ENCODE data around the gene MROH8.
"Not testable (repeated sequence)": the region's sequence is repeated elsewhere in the genome, so short reads cannot be mapped to it uniquely, and the experiment has no call there.

Gene MROH8

DNA sequence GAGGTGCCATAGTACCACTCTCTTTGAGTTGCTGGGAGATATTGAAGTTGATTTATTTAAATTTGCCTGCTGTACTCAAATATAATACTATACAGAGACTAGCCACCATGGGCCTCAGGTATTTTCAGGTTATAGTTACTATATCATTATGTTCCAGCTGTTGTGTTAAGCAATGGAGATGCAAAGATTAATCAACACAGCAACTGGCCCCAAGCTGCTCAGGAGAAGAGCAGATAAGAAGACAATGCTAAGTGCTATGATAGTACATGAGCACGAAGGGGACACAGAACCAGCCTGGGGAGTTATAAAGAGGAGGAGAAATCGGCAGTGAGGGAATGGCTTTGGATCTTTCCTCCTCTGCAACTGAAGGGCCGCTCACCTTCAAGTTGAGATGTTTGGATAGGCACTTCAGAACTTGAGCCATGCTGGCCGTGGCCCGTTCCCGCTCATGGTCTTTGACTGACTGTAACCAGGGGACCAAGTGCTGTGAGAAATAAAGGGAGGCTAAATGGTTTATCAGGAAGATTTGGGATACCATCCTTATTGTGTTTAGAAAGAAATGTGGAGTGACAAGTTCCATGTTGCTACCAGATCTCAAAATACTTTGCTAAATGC, 24.6 kb downstream of the MROH8 start:
- no peak for DNase-seq (ENCODE audit: low read depth)

DNA sequence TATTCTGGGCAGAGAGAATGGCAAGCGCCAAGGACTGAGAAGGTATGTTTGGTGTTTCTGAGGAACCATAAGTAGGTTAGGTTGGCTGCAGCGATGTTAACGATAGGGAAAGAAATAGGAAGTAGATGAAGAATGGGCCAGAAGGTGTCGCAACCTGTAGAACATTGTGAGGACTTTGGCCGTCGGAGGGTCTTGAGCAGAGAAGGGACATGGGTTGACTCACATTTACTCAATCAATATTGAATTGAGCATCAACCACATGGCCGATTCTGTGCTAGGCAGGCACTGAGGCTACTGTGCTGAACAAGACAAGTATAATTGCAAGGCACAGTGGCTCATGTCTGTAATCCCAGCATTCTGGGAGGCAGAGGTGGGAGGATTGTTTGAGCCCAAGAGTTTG, 27.1 kb downstream of the MROH8 start:
- no peak for DNase-seq (ENCODE audit: low read depth)

DNA sequence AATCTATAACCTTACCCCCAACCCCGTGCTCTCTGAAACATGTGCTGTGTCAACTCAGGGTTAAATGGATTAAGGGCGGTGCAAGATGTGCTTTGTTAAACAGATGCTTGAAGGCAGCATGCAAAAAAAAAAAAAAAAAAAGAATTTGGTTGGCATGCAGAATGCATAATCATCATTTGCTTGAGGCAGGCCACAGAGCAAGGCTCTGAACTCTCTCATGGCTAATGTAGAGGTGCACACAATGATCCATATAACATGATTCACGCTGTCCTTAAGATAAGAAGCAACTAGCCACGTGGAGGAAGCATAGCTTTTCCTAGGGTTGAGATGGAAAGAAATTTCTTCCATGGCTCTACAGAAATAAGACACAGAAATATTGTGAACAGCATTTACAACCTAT, 27.8 kb downstream of the MROH8 start:
- DNase-seq (ENCODE audit: low read depth): no peak

DNA sequence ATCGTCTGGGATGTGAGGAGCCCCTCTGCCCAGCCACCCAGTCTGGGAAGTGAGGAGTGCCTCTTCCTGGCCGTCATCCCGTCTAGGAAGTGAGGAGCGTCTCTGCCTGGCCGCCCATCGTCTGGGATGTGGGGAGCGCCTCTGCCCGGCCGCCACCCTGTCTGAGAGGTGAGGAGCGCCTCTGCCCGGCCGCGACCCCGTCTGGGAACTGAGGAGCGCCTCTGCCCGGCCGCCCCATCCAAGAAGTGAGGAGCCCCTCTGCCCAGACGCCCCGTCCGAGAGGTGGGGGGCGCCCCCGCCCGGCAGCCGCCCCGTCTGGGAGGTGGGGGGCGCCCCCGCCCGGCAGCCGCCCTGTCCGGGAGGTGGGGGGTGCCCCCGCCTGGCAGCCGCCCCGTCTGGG, 28.5 kb downstream of the MROH8 start:
- not testable (repeated sequence) for DNase-seq (ENCODE audit: low read depth)

DNA sequence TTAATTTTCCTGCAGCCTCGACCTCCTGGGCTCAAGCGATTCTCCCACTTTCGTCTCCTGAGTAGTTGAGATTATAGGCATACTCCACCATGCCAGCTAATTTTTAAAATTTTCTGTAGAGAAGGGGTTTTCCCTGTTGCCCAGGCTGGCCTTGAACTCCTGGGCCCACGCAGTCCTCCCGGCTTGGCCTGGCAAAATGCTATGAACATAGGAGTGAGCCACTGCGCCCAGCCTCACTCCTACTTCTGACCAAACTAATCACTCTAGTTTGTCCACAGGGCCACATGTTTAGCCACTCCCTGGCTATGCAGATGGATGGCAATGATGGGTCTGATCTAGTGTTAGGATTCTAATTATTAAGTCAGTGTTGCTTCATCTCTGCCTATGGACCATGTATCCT, 32.1 kb downstream of the MROH8 start:
- no peak for DNase-seq (ENCODE audit: low read depth)

DNA sequence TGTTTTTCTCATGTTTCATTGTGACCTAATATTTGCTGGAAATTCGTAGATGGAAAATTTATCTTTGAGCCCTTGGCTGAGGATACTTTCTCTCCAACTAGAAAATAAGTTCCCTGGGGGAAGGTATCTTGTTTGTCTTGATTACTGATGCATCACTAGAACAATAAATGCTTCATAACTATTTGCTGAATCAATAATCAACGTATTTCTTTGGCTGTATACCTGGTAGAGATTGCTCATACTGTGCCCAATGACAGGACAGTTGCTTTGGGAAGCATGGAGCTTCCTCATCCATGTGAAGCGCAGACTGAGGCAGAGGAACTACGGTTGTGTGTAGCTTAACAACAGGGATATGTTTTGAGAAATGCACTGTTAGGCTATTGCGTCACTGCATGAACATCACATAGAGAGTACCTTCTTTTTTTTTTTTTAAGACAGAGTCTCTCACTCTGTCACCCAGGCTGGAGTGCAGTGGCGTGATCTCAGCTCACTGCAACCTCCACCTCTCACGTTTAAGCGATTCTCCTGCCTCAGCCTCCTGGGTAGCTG, 34.4 kb downstream of the MROH8 start:
- DNase-seq (ENCODE audit: low read depth): no peak

DNA sequence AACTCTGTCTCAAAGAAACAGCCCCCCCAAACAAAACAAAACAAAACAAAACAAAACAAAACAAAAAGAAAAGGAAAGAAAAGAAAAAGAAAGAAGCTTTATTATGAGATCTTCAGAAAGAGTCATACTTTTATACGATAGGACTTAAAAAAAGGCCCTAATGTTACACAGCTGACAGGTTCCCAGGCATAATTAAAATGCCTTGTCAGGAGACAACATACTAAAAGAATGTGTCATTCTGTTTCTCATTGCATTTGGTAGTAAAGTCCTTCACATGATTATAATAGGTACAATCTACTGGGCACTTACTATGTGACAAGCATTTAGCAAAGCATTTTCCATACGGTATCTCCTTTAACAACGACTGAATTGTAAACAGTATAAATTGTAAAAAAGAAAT, 36.6 kb downstream of the MROH8 start:
- peak; percentile 36 for DNase-seq (ENCODE audit: low read depth)

DNA sequence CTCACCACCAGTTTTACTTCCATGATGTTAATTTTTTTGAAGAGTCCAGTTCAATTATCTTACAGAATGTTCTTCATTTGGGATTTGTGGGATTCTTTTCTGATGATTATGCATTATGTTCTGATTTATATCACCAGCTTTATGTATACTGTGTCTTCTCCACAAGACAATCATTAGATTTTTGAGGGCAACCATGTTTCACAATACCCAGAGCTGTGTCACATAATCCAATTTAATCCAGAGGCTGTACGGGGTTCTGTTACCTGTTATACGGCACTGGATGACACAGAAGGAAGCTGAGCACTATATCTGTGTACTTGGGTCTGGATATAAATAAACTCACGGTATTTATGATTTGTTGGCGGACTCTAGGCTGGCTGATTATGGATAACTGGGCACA, 41.8 kb downstream of the MROH8 start:
- no peak for DNase-seq (ENCODE audit: low read depth)

DNA sequence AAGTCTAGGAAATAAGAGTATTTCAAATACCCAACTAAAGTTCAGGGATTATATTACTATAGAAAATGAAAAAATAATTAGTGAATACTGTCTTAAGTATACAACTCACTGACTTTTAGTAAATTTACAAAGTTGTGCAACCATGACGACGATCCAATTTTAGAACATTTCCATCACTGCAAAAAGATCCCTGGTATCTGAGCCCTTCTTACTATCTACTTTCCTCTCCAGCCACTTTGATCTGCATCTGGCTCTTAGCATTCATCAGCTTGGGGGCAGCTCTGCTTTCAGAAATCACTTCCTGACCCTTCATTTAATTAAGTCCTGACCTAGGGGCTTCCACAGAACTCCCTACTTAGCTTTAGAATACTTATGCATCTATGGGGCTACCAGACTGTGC, 45.4 kb downstream of the MROH8 start:
- DNase-seq (ENCODE audit: low read depth): no peak

DNA sequence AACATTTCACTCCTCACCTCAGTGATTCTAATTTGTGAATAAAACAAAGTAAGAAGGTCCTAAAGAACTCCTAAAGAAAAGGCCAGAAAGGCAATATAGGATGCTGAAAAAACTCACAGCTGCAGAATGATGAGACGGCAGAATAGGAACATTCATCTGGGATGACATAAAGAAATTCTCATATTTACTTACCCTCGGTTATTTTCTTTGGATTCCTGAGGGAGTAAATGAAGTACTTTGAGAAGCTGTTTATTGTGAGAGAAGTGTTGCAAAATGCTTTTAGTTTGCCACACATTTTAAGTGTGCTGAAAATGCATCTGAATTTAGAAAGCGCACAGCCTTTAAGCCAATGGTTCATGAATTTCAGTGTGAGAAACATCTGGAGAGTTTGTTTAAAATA, 47.9 kb downstream of the MROH8 start:
- DNase-seq (ENCODE audit: low read depth): no peak

DNA sequence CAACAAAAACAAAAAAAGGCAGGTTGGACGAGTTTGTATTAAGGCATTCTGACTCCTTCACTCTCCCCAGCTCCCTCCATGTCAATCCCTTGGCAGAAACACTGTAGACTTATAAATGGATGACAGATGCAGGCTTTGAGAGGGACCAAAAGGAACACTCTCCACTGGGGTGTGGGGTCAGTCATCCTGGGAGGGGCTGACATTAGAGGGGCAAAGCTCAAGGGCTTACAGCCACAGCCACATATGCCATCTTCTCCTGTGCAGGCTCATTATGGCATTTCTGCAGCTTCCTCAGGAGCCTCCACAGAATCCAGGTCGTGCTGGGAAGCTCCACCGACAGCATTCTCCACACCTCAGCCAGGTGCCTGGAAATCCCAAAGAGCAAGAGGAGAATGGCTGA, 50.5 kb downstream of the MROH8 start:
- no peak for DNase-seq (ENCODE audit: low read depth)

DNA sequence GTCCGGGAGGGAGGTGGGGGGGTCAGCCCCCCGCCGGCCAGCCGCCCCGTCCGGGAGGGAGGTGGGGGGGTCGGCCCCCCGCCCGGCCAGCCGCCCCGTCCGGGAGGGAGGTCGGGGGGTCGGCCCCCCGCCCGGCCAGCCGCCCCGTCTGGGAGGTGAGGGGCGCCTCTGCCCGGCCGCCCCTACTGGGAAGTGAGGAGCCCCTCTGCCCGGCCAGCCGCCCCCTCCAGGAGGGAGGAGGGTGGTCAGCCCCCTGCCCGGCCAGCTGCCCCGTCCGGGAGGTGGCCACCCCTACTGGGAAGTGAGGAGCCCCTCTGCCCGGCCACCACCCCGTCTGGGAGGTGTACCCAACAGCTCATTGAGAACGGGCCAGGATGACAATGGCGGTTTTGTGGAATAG, 53.1 kb downstream of the MROH8 start:
- not testable (repeated sequence) for DNase-seq (ENCODE audit: low read depth)

DNA sequence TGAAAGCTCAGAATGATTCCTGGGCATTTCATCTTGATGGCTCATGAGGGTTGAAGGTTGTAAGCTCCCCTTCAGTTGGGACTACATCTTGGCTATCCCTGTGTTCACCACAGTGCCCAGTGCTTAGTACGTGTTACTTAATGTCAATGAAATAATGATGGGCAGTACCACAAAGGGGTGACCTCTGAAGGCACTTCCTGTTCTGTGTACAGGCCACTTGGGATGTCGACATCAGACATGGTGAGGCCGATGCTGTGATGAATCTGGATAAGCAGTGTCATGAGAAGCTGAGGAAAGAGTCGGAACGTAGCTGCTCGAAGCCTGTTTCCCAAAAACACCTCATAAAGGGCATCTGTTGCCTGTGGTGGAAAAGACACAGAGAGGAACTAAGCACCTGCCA, 55.9 kb downstream of the MROH8 start:
- DNase-seq (ENCODE audit: low read depth): no peak

DNA sequence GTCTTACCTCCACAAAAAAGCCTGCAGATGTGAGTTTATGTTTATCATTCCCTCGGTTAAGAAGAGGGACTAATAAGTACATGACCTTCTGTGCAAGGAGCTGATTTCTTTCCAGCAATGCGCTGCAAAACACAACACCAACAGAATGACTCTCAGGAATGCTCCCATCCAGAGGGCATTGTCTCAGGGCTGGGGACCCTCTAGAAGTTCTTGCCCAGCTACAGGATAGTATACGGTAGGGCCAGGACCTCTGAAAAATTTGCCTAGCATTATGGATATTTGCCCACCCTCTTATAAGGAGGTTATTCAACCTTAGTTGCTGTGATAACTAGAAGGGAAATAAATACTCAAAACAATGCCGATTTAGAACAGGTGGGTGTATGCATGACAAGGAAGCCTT, 58.9 kb downstream of the MROH8 start:
- DNase-seq (ENCODE audit: low read depth): no peak

DNA sequence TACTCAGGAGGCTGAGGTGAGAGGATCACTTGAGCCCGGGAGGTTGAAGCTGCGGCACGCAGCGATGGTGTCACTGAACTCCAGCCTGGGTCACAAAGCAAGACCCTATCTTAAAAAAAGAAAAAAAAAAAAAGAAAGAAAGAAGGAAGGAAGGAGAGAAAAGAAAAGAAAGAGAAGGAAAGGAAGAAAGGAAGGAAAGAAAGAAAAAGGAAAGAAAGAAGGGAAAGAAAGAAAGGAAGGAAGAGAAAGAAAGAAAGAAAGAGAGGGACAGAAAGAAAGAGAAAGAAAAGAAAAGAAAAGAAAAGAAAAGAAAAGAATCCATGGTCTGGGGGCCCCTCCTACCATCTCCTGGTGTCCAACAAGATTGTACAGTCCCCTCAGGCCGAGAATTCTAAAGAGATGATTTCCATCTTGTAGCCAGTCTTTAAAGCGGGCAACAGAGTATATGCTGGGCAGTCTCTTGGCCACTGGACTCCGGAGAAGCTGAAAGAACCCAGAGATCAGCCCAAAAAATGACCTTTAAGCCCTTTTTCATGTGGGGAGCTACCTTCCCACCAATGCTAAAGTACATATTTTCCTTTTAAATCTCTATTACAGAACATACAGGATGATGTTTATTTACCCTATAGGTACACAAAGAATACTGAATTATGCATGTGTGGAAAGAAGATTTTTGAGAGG, 59.9 kb downstream of the MROH8 start:
- DNase-seq (ENCODE audit: low read depth): no peak

DNA sequence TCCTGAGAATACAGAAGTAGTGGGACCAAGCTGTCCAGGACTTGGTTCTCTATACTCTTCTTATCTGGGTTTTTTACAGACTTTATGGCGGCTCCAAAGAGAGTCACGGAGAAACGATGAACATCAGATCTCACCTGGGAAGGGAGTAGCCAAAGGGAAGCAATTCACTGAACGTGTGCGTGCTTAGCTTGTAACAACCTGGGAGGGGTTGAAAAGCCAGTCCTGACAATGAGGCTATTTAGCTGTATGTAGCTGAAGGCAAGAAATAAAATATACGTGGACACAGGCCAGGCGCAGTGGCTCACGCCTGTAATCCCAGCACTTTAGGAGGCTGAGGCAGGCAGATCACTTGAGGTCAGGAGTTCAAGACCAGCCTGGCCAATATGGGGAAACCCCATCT, 65.3 kb downstream of the MROH8 start:
- DNase-seq (ENCODE audit: low read depth): no peak

DNA sequence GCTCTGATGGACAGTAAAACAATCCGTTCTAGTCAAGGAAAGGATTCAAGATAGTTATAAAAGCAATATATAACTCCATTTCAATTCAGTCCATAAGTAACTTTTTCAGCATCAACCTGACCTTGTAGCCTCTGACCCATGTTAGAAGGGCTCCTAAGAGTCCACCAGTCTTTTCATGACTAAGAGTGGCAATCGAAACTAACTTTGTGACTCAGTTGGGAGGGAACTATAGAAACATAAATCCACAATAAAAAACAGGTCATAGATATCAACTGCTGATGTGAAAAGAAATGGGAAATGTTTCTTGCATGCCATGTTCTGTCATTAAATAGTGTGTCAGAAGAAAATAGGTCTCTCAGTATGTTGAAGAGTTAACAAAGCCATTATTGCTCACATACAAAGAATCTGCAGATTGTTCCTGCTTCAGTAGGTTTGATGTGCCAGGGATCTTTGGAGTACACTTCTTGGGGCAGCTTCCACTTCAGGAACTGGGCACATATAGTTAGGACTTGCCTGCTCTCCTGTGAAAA, 67.4 kb downstream of the MROH8 start:
- DNase-seq (ENCODE audit: low read depth): no peak

DNA sequence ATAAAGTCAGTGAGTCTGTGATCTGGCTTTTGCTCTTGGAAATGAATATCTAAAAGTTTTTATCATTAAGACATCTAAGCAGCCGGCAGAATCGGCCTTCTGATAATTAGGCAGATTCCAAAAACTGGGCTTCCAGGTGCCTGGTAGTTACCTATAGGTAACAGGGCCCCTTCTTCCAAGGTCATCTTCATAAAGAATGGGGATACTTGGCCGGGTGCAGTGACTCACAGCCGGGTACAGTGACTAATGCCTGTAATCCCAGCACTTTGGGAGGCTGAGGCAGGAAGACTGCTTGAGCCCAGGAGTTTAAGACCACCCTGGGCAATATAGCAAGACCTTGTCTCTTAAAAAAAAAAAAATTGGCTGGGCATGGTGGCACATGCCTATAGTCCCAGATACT, 70.7 kb downstream of the MROH8 start:
- peak; percentile 47 for DNase-seq (ENCODE audit: low read depth)

DNA sequence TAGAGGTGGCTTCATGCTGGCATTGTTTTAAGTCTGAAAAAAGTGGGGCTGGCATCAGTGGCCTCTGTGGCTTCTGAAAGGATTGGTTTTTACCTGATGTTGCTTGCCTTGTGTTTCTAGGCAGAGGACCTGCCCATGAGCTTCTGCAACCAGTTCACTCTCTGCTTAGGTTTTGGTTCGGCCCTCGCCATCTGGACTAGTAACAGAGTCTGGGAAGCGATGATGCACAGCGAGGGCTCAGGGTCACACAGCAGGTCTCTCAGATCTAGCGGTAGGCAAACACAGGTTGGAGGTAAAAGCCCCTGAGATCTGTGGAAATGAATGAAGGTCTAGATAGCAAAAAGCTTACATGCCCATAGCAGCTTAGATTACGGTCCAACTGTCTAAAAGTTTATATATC, 76.8 kb downstream of the MROH8 start:
- DNase-seq (ENCODE audit: low read depth): no peak

DNA sequence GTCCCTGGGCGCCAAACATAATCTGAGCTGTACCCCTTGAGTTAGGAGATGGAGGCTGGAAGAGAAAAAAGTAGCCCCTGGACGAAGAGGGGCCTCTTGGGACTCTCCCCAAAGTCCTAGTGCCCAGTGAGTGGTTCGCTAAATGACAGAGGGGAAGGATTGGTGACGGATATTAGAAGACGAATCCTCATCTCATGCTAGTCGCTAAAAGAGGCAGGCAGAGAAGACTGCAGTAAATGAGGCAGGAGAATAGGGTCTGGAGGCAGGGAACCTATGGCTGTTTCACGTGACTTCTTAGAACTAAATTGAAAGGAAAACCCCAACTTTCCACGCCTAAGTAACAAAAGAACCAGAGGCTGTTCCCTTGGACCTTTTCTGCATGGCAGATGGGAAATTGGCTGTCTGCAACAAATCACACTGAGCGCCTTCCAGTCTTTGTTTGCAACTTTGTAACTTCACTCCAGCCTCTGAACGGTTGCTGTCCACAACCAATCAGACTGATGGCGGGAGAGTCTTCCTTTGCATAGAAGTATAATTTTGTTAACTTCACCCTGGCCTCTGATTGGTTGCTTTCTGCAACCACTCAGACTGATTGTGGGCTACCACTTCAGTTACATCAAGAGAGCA, 82.8 kb downstream of the MROH8 start:
- no peak for DNase-seq (ENCODE audit: low read depth)

DNA sequence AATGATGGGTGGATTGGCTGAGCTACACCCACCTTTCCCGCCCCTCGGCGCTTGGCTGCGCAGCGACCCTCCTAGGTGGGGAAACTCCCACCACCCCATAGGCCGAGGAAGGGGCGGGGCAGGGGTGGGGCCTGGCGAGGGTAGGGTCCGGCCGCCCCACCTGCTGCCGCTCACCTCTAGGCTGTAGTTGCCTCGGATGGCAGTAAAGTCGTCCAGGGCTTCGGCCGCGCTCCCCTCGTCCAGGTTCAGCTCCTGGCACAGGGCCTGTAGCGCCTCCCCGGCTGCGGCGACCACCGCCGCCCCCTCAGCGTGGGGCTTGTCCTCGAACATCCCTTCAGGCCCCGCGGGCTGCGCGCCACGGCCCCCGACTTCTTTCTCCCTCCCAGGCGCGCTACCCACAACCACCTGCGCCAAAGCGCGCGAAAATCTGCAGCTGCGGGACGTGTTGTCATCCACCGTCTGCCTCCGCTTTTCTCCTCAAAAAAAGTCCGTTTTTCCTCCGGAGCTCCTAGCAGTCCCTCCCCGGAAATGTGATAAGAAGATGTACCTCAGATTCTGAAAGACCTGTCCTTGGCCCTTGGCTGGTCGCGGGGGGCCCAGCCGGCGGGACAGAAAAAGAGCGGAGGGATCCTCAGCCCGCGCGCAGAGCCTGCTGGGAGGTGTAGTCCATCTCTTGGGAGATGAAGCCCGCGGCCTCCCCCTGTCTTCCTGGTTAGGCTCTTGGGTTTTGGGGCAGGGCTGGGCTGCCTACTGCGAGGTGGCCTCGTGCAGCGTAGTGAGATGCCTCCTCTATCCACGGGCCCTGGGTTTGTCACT, 83.5 kb downstream of the MROH8 start, which contains the start of gene RBL1:
Gene RBL1, minus strand, starts transcription at position 399 of the 816 bp plus-strand sequence. Its CDS starts 69 bp downstream, at position 330.
- peak; percentile 95 for DNase-seq (ENCODE audit: low read depth)

DNA sequence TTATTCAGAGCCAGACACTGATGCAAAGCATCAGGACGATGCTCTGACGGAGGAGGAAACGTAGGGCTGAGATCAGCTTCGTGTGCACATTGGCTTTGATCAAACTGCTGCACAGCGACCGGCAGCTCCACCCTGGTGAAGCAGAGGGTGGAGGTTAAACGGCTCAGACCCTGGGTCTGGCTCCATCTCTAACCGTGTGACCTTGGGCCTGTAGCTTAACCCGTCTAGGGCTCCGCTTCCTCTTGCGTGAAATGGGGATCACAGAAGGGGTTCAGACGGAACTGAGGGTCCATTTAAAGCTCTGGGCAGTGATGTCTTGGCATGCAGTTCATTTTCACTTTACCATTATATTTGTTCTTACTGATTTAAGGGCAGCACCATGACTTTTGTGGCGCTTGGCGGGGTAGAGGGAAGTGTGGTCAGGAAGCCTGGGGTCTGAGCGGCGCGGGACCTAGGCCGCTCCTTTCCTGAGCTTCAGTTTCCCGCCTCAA, 84.2 kb downstream of the MROH8 start:
- DNase-seq (ENCODE audit: low read depth): peak; percentile 52

Data from ELR (cell line).